ENCODE results near the gene KAT7.

KAT7 gene

DNA sequence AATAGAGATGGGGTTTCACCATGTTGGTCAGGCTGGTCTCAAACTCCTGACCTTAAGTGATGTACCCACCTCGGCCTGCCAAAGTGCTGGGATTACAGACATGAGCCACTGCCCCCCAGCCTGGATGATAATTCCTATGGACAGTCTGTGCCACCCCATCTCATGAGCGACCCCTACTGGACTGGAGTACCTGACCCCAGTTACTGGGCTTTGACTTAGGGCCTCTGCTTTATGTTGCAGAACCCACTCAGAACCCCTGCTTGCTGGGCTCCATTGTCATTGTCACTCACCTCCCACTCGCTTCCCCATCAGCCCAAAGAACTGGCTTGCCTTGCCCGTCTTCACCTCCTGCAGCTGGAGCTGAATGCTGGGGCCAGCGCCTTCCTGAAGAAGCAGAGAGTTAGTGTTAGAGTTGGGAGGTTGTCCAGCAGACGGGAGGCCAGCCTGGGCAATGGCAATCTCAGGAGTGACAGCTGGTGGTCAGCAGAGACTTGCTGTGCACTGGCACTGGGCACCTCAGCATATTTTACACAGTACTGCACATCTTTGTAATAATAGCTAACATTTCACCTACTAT, 55.4 kb downstream of the KAT7 start:
- no peak for DNase-seq

- no peak for DNase-seq
Measured at GRCh38 chr17:49845321-49845720, 56.8 kb downstream of the KAT7 start.

- DNase-seq, result no peak
Measured at GRCh38 chr17:49846938-49847712, 58.6 kb downstream of the KAT7 start.

GRCh38 chr17:49848019-49848473, 59.6 kb downstream of the KAT7 start, which contains the start of gene TAC4:
Gene TAC4 (minus strand): TSS chr17:49848069. CDS start chr17:49848017, 52 bp downstream.
- DNase-seq, result no peak

DNA sequence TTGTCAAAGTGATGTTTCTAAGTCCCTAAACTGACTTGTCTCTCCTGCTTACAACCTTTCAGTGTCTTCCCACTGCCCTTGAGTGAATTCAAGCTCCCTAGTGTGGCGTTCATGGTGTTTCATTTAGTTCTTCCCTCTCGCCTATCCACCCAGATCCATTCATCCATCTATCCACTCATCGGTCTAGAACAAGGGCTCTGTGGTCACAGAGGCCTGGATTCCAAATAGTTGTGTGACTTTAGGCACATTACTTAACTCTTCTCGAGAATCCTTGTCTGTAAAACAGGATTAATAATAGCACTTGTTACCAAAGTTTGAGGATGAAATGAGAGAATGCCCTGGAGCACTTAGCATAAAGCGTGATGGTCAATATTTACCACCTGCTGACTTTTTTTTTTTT, 60.3 kb downstream of the KAT7 start:
- no peak for DNase-seq

GRCh38 chr17:49850218-49850610, 61.7 kb downstream of the KAT7 start:
- DNase-seq, result no peak

DNA sequence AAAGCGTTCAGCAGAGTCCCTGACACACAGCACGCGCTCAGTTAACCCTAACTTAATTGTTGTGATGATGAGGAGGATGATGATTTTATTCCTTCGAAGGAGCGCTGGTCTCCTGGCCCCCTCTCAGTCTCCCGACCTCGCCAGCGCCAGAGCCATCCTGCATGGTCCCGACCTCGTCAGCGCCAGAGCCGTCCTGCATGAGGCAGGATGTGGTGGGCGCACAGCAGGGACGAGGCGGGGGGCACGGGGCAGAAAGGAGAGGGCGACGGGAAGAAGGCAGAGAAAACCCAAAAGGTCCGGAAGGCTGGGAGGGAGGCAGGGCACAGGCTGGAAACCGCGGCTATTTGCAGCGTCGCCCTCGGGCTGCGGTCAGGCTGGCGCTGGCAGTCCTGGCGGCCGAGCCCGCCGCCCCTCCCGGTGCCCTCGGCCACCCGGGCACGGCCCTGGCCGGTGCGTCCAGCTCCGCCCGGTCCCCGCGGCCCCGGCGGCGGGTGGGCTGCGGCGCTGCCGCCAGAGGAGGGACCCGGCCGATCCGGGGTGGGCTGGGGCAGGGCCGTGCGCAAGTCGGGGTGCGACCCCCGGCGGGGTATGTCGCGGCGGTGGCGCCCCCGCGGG, 62.4 kb downstream of the KAT7 start:
- peak in 3 of 6 experiments; percentile 15 to 27 (median 18) for DNase-seq

DNA sequence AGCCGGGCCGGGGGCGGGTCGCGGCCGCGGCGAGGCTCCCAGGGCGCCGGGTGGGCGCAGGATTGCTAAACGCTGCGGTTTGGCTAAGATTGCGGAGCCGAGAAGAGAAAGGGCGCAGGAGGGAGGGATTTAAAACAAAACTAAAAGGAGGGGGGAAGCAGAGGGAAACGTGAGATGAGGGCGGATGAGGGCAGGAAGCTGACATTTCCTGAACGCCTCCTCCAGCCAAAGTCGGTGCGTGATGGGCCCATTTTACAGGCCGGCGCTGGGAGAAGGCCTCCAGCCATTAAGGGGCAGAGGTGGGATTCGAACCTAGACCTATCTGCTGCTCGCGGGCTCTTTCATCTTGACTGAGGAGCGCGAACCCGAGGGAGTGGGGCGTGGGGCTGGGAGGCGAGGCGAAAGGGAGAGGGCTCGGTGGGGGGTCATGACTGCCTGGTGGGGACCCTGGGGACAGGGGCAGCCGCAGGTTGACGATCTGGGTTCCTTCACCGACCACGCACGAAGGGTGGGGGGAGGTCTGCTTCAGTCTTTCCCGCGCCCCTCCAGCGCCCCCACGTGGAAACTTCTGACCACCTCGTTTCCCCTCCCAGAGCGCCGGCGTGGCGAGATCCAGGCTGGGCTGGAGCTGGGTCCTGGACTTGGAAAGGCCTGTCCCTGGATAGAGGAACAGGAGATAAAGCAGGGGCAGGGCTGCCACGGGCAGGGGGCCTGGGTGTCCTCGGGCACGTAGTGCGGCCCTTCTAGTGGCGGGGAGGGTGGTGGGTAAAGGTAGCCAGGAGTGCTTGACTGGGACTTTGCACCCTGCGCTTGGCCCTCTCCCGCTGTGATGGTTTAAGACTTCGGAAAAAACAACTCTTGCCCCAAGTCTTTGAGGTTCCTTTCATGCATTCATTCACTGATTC, 63.2 kb downstream of the KAT7 start:
- DNase-seq, result peak; percentile 52 to 79 (median 64)

DNA sequence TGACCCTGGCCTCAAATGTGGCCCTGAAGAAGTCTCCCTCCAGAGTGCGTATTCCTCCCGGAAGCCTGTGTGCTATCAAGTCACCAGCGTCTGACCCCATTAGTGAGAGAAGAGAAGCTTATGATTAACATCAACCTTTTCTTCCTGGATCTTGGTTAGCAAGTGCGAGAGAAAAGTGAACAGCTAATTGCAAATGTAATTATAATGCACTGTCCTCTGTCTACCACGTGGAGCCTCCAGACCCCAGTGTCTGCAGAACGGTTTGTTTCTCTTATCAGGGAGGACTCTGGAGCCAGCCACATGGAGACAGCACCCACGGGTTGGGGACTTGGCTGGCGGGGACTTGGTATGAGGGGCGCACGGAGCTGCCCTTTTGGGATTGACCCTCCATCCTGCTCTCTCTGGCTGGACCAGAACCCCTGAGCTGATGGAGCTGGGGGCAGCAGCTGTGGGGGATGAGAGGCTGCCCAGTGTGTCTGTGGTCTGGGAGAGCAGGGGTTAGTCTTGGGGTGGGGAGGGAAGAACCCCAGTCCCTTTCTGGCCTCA, 65.1 kb downstream of the KAT7 start:
- DNase-seq, result no peak

DNA sequence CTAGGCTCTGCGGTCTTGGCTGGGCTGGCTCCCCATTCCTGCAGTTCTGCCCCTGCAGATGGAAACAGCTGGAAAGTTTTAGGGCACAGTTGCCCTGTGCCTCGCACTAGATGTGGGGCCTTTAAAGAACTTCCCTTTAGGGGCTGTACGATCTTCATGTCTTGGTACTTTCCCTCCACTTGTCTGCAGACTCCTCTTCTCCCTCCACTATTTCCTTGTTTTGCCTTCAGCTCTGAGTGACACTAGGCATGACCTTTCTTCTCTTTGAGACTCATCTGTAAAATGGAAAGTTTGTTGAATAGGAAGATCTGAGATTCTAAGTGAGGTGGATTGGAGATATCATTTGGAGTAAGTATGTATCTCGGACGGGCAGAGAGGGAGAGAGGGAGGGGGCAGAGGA, 65.6 kb downstream of the KAT7 start:
- no peak for DNase-seq

- DNase-seq, result no peak
Measured at GRCh38 chr17:49858796-49859195, 70.3 kb downstream of the KAT7 start.

DNA sequence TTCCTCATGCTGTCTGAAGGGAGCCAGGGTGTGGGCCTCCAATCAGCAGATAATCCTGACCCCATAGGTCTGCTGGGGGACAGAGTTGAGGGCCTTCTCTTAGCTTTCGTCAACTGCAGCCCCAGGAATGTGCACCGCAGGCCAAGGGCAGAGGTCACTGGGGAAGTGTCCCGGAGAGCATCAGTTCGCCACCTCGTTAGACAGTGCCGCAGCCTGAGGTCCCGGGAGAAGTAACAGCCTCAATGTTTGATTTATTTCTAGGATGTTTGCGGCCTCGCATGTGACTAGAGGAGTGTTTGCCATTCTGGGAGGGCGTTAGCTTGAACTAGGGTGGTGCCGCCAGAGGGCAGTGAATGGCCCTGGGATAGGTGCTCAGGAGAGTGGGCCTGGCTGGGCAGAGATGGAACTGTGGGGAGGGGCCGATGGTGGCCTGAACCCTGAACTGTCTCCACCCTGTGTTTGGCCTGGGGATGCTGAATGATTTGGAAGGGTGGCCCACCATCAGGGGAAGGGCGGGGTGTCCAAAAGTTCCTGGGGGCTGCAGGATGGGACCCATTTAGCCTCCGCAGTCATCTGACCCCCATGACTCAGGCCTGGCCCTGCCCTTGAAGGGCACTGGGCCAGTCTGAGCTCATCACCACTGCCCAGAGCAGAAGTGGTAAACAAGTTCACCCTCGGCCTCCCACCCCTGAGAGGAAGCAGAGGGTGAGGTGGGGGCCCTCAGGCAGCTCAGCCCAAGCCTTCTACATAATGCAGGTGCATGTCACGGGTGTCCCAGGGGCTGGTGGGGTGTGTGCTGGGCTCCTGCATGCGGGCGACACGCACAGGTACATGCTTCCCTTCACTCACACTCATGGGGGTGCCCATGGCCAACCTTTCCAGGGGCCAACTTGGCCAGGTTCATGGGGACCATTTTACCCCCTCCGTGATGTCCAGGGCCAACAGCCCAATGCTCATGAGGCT, 71.8 kb downstream of the KAT7 start:
- DNase-seq, result no peak

DNA sequence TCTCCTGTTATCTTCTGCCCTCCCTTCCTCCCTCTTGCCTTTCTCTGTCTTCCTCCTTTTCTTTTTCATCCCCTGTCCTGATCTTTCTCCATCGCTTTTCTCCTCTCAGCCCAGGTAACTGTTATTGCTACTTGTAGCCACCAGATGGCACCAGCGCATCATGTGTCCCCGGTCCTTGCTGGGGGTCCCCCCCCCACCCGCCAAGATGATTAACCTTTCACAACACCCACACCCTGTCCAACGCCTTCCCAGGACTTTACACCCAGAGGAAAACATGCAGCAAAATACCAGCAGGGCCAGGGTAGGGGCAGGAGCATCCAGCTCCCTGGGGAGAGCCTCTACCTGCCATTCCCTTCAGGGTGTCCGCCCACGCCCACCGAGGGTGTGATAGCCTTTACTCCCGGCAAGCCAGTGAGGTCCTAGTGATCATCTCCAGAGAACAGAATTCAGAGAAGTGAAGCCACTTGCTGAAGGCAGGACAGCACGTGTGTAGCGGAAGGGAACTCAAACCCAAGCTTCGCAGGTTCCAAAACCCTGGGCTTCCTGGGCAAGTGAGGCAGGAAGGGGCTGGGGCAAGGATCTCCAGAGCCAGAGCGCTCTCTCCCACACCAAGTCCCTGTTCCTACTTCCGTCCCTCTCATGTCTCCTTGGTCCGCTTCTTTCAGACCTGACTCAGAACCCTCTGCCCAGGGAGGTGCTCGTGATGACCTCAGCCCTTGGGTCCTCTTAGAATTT, 72.8 kb downstream of the KAT7 start:
- peak; percentile 9 to 70 (median 46) for DNase-seq

GRCh38 chr17:49862781-49863331, 74.4 kb downstream of the KAT7 start:
- DNase-seq, result no peak

DNA sequence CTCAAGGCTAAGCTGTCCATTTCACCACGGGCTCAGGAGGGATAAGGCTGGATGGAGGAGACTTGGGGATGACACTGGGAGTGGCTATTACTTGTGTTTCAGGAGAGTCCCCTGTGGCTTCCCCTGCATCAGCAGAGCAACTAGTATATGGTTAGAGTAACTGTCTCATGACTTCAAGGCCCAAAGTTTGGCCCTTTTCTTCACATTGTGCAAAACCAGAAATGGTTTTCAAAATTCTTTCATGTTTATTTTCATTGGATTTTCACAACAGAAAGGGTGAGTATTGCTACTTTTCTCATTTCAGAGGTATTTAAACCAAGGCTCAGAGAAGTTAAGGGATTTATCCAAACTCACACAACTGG, 77.5 kb downstream of the KAT7 start:
- no peak for DNase-seq

DNA sequence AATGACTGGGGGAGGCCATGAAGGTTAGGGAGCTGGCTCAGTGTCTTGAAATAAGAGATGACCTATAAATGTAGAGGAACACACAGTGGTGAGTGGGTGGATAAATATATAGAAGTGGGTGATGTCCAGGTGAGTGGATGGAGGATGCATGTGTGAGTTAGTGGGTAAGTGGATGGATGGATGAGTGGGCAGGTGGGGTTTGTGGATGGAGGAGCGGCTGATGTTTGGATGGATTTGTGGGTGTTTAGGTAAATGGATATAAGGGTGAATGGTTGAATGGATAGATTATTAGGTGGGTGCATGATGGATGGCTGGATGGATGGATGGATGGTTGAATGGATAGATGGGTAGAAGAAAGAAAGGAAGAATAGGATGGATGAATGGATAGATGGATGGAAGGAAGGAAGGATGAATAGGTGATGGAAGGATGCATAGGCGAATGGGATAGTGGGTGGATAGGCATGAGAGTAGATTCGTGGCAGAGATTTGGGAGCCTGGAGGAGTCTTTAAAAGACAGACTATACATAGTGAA, 78.5 kb downstream of the KAT7 start:
- no peak for DNase-seq

GRCh38 chr17:49869038-49869374, 80.5 kb downstream of the KAT7 start:
- no peak for DNase-seq

DNA sequence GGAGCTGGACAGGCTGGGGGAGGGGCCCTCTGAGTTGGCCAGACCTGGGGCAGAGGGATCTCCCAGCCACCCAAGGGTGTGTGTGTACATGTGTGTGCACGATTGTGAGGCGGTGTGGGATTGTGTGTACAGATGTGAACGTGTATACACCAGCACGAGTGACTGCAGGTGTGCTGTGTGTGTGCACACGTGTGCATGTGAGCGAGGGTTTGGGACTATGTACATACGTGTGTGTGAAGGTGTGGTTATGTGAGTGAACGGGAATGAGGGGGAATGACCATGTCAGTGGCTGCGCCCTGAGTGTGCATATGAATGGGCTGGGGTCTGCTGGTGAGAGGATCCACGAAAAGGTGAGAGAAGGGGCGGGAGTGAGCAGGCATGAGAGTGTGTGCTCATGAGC, 81.8 kb downstream of the KAT7 start:
- DNase-seq, result no peak

DNA sequence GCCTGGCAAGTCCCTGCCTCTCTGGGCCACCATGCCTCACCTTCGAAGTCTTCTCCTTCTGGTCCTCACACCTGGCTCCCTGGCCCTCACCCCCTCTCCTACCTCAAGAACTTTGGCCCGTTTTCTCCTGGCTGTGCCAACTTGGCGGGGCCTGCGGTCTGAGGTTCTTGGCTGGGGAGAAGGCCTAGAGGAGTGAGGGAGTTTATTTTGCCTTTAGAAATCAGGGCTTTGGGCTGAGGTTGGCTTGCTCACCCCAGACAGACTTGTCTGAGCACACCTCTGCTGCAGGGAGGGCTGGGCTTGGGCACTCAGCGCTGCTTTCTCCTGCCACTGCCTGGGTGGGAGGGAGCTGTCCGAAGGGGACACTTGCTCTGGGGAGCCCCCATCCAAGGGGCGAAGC, 82.7 kb downstream of the KAT7 start:
- no peak for DNase-seq

- peak in 2 of 6 experiments; percentile 26 to 40 for DNase-seq
Measured at GRCh38 chr17:49872754-49873377, 84.4 kb downstream of the KAT7 start.

Data from stimulated activated naive CD4-positive, alpha-beta T cell (primary cell).